HG03378 (cell line): Measurements from ENCODE around the gene MORN1.

ENCODE experiments used
- ATAC-seq: cut with Tn5 transposase; IDR thresholded peaks from one replicate; pipeline ENCODE4 v1.9.1; 2021; ENCODE audit warnings: mild to moderate bottlenecking, moderate library complexity; ENCODE audit not compliant: unreplicated experiment

Gene MORN1

GRCh38 chr1:2422523-2422922 lies 31.2 kb upstream of the MORN1 start:
- no peak for ATAC-seq

DNA sequence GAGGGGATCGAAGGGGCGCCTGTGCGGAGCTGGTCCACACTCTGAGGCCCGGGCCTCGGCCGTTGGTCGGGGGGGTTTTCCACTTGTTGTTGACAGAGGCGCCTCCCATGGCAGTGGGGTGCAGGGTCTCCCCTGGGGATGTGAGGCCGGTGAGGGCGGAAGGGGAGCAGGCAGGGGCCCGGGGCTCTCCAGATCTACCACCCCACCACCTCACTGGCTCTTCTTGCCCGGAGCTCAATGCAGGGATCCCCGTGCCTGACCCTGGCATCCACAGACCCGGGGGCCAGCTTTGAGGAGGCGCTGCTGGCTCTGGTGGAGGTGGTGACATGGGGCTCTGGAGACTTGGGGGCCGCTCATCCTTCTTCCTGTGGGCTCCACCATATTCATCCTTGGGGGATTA lies 28.1 kb upstream of the MORN1 start:
- no peak for ATAC-seq

GRCh38 chr1:2418791-2419320 lies 27.5 kb upstream of the MORN1 start:
- ATAC-seq = no peak

DNA sequence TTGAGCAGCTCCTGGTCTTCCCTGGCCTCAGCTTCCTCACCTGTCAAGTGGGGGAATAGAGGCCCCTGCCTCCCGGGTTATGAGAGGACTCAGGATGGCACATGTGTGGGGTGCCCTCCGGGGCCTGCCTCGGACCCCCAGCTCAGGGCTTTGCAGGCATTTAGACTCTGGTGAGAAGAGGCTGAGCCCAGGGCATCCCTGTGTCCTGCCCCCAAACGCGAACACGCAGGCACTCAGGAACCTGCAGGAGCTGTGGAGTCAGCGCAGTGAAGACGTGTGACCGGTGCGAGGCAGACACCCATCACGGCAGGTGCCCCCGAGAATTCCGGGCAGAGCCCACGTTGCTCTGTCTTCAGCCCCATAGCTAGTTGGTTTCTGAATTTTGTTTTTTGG lies 26.5 kb upstream of the MORN1 start:
- ATAC-seq = no peak

DNA sequence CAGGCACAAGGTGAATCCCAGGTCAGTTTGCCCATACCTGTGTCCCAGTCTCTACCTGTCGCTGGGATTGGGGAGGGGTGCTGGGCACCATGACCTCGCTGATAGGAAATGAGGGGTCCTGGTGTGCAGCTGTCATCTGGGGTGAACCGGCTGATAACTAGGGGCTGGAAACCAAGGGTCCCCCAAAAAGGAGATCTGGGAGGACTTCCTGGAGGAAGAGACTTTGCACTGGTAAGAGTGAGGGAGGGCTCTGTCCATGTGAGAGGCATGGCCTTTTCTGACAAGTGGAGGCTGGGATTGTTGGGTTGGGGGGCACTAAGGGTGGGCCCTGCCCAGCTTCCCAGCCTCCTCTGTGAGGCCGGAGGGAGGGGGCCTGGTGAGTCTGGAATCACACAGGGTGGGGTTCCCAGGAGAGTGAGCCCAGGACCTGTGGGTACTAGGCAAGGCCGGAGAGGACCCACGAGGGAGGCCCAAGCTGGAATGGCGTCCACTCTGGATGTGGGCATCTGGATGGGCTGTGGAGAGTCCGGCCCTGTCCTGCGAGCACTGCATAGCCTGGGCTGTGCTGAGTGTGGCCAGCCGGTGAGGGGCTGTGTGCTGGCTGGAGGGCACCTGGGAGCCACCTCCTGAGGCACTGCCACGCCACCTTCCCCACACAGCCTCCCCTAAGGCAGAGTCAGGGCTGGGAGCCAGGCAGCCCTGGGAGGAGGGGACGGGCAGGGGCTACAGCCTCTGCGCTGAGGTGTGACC lies 25.9 kb upstream of the MORN1 start:
- no peak for ATAC-seq

- ATAC-seq = no peak
These were observed 25.0 kb upstream of the MORN1 start for GRCh38 chr1:2416403-2416802.

DNA sequence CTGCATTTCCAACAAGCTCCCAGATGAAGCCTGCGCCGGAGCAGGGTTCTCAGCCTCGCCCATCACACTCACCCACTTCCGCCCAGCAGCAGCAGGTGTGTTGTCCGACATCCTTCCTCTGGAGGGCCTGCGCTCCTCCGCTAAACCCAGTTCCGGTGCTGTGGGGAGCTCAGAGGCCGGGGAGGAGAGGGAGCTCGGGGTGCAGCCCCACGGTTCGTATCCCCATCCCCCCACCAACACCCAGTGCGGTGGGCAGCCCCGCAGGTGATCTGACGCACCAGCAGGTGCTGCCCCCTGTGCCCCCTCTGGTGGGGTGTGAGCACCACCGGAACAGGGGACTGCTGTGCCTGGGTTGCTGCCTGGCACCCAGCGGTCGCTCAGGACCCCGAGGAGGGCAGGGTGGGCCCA lies 24.5 kb upstream of the MORN1 start:
- no peak for ATAC-seq

- no peak for ATAC-seq
These were observed 24.0 kb upstream of the MORN1 start for GRCh38 chr1:2415337-2415736.

- no peak for ATAC-seq
These were observed 23.1 kb upstream of the MORN1 start for GRCh38 chr1:2414297-2414958.

- ATAC-seq = no peak
These were observed 22.3 kb upstream of the MORN1 start for GRCh38 chr1:2413495-2414296.

- peak; percentile 8 for ATAC-seq
These were observed 21.6 kb upstream of the MORN1 start for GRCh38 chr1:2412773-2413494.

DNA sequence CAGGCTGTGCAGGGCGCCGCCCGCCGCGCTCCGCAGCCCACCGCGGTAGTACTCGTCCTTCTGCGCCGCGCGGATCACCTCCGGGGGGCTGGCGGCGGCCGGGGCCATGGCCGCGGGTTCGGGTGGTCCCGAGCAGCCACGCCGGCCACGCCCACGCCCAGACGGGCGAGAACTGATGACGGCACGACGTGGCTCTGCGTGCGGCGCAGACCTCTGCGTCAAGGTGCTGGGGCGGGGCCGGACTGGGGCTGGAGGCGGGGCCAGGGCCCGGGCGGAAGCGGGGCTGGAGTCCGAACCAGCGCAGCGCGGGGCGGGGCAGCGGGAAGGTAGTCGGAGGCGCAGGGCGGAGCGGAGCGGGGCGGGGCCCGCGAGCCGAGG lies 21.0 kb upstream of the MORN1 start, which contains the start of gene PEX10:
Gene PEX10, minus strand, starts transcription at position 170 of the 378 bp plus-strand sequence. Its CDS starts 62 bp downstream, at position 108.
- peak; percentile 56 for ATAC-seq

GRCh38 chr1:2411801-2412394 lies 20.5 kb upstream of the MORN1 start:
- ATAC-seq = peak; percentile 14

- ATAC-seq = no peak
These were observed 18.4 kb upstream of the MORN1 start for GRCh38 chr1:2409745-2410144.

- ATAC-seq = no peak
These were observed 17.5 kb upstream of the MORN1 start for GRCh38 chr1:2408859-2409276.

DNA sequence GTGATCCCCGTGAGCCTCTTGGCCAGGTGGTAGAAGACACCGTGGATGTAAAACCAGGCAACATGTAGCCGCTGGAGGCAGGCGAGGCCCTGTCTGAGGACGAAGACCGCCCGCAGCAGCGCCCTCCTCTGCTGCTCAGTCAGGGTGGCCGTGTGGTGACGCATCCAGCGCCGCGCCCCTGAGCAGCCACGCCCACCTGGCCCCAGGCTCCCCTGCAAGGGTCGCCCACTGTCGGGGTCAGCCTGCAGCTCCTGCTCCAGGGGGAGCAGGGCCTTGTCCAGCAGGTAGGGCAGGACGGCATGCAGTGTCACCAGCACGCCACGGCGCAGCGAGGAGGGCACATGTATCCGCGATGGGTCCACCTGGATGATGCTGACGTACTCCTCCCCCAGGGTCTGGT lies 17.1 kb upstream of the MORN1 start:
- ATAC-seq = no peak

DNA sequence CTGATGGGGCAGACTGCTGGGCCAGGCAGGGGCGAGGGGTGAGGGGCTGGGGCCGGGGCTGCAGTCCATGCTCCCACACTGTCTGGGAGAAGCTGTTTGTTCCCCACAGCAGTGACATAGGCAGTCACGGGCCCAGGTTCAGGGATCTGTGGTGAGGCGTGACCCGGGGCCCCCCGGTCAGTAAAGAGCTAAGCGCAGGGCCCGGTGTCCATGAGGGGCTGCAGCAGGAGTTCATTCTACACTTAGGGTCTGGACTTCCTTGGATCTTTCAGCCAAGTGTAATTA lies 16.6 kb upstream of the MORN1 start:
- no peak for ATAC-seq

GRCh38 chr1:2407166-2407990 lies 16.0 kb upstream of the MORN1 start:
- ATAC-seq = no peak

DNA sequence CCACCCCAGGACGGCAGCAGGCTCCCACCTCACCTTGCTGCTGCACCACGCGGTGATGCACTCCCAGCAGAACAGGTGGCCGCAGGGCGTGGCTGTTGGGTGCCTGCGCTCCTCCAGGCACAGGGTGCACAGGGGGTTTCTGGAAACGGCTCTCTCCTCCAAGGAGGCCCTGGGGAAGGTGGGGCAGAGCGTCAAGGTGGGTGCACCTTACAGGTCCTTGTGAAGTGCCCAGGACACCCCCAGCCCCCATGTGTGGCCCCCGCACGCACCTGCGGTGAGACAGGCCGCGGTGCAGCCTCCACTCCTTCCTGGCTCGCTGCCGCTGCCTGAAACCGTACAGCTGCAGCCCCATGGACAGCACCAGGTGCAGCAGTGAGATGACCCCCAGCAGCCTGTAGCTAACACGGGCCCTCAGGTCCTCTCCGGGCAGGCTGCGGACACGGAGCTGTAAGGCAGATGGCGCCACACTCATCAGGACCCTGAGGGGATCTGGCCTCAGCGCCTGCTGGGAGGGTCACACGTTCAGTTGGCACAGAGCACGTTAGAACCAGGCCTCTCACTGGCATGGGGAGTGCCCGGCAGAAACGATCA lies 15.2 kb upstream of the MORN1 start:
- no peak for ATAC-seq
